Stimulated activated CD8-positive, alpha-beta memory T cell treated with anti-CD3 and anti-CD28 coated beads, Interleukin-12 subunit alpha, Interleukin-12 subunit beta, amount 100 ng/mL, for 24 hours (primary cell): Measurements from ENCODE around the gene AP4B1.
"Not testable (repeated sequence)": the region's sequence is repeated elsewhere in the genome, so short reads cannot be mapped to it uniquely, and the experiment has no call there.

Experiments used
- DNase-seq: peaks from one replicate; pipeline ENCODE4 v3.0.0-alpha.2; 2020; ENCODE audit errors: extremely low read depth

AP4B1 gene

DNA sequence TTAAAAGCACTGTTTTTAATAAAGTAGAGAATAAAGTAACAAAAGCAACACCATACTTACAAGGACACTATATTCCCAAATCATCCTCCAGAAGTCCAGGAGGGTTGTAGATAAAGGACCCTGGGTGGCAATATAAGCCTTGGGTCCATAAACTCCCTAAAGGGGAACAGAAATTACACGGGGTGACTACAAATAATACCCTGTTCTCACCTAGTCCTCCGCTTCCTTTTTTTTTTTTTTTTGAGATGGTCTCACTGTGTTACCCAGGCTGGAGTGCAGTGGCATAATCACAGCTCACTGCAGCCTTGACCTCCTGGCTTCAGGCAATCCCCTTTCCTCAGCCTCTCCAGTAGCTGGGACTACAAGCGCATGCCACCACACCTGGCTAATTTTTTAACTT lies 46.2 kb downstream of the AP4B1 start:
- no peak for DNase-seq

DNA sequence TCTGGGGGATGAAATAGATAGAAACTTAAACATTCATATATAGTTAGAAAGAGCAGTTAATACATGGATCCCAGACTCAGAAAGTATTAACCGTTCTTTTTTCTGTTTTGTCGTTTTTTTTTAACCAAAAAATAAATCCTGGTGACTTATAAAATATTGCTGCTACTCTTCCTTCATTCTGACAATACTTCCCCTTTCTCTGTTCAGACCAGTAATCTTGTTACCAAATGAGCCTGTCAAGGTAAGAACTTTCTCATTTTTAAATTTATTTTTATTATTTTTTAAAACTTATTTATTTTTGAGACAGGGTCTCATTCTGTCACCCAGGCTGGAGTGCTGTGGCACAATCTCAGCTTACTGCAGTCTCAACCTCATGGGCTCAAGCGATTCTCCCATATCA lies 46.8 kb downstream of the AP4B1 start:
- DNase-seq, result no peak

DNA sequence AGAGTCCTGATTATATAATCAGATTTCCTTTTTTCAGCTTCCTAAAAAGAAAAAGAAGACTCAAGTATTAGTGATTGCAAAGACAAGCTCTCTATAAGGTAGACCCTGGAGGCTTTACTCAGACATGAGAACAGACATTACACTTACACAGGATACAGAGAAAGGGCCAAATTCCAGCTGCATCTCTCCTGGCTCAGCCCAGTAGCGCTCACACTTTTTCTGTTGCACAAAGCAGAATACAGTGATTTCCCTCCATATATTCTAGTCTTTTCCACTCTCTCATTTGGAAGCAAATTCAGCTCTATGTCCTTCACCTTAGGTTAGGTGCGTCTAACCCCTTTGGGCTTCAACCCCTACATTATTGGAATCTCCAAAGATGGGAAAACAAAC lies 48.2 kb downstream of the AP4B1 start:
- DNase-seq, result no peak

DNA sequence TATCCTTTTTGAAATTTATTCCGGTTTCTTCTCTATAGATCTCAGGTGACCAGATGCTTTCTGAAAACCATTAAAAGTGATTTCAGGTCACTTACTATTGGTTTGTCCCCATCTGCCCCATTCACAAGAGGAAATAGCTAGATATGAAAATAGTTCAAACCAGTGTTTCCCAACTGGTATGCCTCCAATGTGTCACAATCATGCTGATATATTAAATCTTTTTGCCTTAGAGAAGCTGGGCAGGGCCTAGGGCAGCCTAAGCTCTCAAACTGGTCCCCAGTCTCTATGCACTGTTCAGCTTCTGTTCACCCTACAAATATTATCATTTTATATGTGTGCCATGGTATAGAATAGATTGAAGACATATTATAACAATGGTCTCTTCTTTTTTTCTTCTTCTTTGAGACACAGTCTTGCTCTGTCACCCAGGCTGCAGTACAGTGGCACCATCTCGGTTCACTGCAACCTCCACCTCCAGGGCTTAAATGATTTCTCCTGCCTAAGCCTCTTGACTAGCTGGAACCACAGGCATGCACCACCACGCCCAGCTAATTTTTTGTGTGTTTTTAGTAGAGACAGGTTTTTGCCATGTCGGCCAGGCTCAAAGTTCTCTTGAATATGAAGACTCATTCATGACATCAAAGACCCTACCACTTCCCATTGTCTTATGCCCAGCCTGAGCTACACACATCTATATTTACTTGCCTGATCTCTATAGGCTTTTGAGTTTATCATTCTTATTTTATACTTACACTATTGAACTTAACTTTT lies 48.8 kb downstream of the AP4B1 start:
- DNase-seq, result no peak

DNA sequence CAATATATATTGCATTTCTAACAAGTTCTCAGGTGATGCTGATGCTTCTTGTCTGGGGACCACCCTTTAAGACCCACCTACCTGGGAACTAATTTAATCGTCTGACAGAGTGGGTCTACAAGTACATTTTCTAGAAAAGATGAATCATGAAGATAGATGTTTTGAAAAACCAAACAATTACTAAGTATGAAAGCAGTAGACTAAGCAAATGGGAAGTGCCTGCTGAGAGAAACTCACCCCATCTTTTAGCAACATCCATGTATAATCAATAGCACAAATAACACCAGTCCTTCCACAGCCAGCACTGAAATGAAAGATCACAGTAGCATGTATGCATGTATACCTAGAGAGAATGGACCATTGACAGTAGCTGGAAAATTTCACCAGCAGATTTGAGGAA lies 50.4 kb downstream of the AP4B1 start:
- no peak for DNase-seq

DNA sequence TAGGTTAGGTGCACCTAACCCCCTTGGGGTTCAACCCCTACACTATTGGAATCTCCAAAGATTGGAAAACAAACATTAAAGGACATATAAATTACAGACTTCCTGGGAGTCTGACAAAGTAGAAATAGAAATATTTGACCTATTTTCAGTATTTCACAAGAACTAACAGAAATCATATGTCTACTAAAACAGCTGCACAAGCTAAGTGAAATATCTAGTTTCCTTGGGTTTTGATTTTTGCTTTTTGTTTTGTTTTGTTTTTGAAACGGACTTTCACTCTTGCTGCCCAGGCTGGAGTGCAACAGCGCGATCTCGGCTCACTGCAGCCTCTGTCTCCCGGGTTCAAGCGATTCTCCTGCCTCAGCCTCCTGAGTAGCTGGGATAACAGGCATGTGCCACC lies 51.9 kb downstream of the AP4B1 start:
- DNase-seq, result not testable (repeated sequence)

DNA sequence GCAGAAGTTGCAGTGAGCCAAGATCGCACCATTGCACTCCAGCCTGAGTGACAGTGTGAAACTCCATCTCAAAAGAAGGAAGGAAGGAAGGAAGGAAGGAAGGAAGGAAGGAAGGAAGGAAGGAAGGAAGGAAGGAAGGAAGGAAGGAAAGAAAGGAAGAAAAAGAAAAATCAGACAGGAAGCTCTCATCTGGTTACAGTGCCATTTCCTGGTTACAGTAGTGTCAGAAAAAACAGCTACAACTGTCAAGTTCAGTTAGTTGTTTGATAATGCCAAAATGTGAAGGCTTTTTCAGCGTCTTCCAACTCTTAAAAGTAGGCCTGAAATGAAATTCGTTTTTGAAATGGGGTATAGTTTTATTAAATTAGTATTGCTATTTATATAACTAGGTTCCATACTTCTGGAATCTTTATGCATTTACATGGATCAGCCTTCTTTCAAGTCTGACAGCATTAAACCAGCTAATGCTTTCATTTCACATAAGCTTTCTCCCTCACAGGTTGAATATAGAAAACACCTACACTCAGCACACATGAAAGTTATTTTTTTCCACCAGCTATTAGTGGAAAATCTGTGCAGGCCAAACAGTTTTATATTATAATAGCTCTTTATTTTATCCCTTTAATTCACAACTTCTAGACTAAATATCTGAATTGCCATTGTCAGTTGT lies 54.3 kb downstream of the AP4B1 start:
- no peak for DNase-seq

DNA sequence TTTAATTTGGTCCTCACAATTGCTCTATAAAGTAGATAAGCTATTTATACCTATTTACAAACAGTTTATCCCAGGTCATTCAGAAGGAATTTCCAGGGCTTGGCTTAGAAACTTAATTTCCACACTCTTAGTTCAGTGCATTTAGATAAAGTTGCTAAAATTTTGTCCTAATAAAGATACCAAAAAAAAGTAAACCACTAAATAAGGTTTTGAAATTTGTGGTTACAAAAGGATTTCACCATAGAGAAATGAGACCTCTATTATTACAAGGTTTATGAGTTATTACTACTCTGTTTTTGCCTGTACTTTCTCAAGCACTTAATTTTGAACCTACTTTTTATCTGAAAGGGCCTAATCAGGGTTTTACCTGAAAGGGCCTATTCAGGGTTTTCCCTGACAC lies 55.5 kb downstream of the AP4B1 start:
- DNase-seq, result no peak

DNA sequence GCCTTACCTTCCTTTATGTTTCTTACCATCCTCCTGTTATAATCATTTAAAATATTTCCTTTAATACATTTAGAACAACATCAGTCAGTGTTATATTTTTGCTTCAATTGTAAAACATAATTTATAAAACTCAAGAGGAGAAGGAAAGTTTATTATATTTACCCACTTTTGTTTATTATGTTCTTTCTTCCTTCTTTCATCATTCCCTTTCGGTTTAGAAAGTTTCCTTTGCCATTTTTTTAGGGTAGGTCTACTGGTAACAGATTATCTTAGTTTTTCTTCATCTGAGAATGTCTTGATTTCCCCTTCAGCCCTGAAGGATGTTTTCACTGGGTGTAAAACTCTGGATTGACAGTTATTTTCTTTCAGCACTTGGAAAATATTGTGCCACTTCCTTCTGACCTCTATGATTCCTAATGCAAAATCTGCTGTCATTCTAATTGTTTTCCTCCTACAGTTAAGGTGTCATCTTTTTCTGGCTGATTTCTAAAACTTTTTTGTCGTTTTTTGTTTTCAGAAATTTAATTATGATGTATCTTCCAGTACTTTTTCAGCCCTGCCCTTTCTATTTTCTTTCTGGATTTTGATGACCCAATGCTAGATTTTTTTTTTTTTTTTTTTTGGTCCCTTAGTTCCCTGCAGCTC lies 58.1 kb downstream of the AP4B1 start:
- no peak for DNase-seq
